Astrocyte (in vitro differentiated cells and primary cell): Measurements from ENCODE around the gene SPSB1. TPM values are rescaled to one million over a fixed set of nuclear protein-coding genes. Genes with fewer than 3 reads are reported as not detected.

Experiments
- DNase-seq: peaks from one replicate; pipeline ENCODE4 v3.0.0-alpha.2; 2010; ENCODE audit warnings: low read depth
- FAIRE-seq: peaks from 2 replicates; lab custom pipeline; 2011; peaks lifted over from hg19 to GRCh38; lab: Jason Lieb, UNC
- H2AFZ ChIP-seq: 2 replicates; pipeline ENCODE4 v1.6.0; 2012; ENCODE audit warnings: low read depth, low read length, inconsistent platforms
- H3K27ac ChIP-seq: 2 replicates; pipeline ENCODE4 v1.5.1; 2011; ENCODE audit warnings: low read depth, low read length, inconsistent platforms
- H3K27me3 ChIP-seq: 2 replicates; pipeline ENCODE4 v1.6.0; 2011; ENCODE audit warnings: low read length, inconsistent platforms; ENCODE audit not compliant: insufficient read depth
- H3K36me3 ChIP-seq: 2 replicates; pipeline ENCODE4 v1.5.1; 2011; ENCODE audit warnings: low read length, inconsistent platforms; ENCODE audit not compliant: insufficient read depth
- H3K4me1 ChIP-seq: 2 replicates; pipeline ENCODE4 v1.5.1; 2011; ENCODE audit warnings: low read length, inconsistent platforms; ENCODE audit not compliant: insufficient read depth
- H3K4me2 ChIP-seq: 2 replicates; pipeline ENCODE4 v1.6.0; 2012; ENCODE audit warnings: low read length, inconsistent platforms
- H3K4me3 ChIP-seq: 2 replicates; pipeline ENCODE4 v1.5.1; 2011; ENCODE audit warnings: low read depth, mild to moderate bottlenecking, low read length, inconsistent platforms; ENCODE audit not compliant: insufficient read depth
- H3K79me2 ChIP-seq: 2 replicates; pipeline ENCODE4 v1.6.0; 2012; ENCODE audit warnings: mild to moderate bottlenecking, low read length, inconsistent platforms; ENCODE audit not compliant: insufficient read depth
- H3K9ac ChIP-seq: 2 replicates; pipeline ENCODE4 v1.6.0; 2012; ENCODE audit warnings: mild to moderate bottlenecking, low read length, inconsistent platforms
- H3K9me3 ChIP-seq: 2 replicates; pipeline ENCODE4 v1.5.1; 2012; ENCODE audit warnings: low read depth, mild to moderate bottlenecking, low read length, inconsistent platforms; ENCODE audit not compliant: insufficient read depth
- H4K20me1 ChIP-seq: 2 replicates; pipeline ENCODE4 v1.6.0; 2012; ENCODE audit warnings: low read length, inconsistent platforms; ENCODE audit not compliant: insufficient read depth
- H3K27ac Mint-ChIP-seq: one replicate; pipeline ENCODE4 v1.8.0; 2021; ENCODE audit warnings: mild to moderate bottlenecking, mixed read lengths; ENCODE audit not compliant: unreplicated experiment
- H3K27me3 Mint-ChIP-seq: one replicate; pipeline ENCODE4 v1.8.0; 2021; ENCODE audit warnings: low read depth, mixed read lengths; ENCODE audit not compliant: unreplicated experiment
- H3K36me3 Mint-ChIP-seq: one replicate; pipeline ENCODE4 v1.8.0; 2021; ENCODE audit warnings: low read depth, mixed read lengths; ENCODE audit not compliant: unreplicated experiment
- H3K4me1 Mint-ChIP-seq: one replicate; pipeline ENCODE4 v1.8.0; 2021; ENCODE audit warnings: low read depth, mixed read lengths; ENCODE audit not compliant: unreplicated experiment
- H3K4me3 Mint-ChIP-seq: one replicate; pipeline ENCODE4 v1.8.0; 2021; ENCODE audit warnings: mild to moderate bottlenecking, moderate library complexity, mixed read lengths; ENCODE audit not compliant: unreplicated experiment
- H3K9me3 Mint-ChIP-seq: one replicate; pipeline ENCODE4 v1.8.0; 2021; ENCODE audit warnings: mild to moderate bottlenecking, mixed read lengths; ENCODE audit not compliant: unreplicated experiment
- CTCF ChIP-seq: IDR thresholded peaks from 2 replicates; pipeline ENCODE4 v1.5.1; 2011; ENCODE audit warnings: low read depth, mild to moderate bottlenecking, inconsistent platforms, low read length, moderate library complexity; ENCODE audit not compliant: insufficient read depth
- EZH2 ChIP-seq: IDR thresholded peaks from 2 replicates; pipeline ENCODE4 v1.6.1; 2012; ENCODE audit warnings: mild to moderate bottlenecking, low read length, inconsistent platforms; ENCODE audit not compliant: insufficient read depth
- total RNA-seq: library from RNA; stranded (reverse); gene quantifications from 2 replicates; pipeline ENCODE4 v1.2.1, GENCODE V29; 2021

SPSB1 gene
- total RNA-seq, 1 donor from 2014 or later: 53.5 TPM

GRCh38 chr1:9313576-9313975 lies 20.9 kb downstream of the SPSB1 start:
- Histone ChIP-seq H3K9me3 (no peaks in the 10 kb centered on the region), H3K4me3 (no peak overlapping the region), H2AFZ (no peak overlapping the region), H3K27ac (no peak overlapping the region), H3K4me2 (no peak overlapping the region), H3K36me3 (no peaks in the 10 kb centered on the region), H3K9ac (no peak overlapping the region), H4K20me1 (peaks cover 96% of the 10 kb centered on the region), H3K4me1 (peaks cover 41% of the 10 kb centered on the region), H3K79me2 (peaks cover 100% of the 10 kb centered on the region), H3K27me3 (no peaks in the 10 kb centered on the region)
- Mint-ChIP-seq H3K27me3 (no peaks in the 10 kb centered on the region), H3K36me3 (peaks cover 11% of the 10 kb centered on the region), H3K4me1 (peaks cover 33% of the 10 kb centered on the region), H3K4me3 (no peak overlapping the region), H3K27ac (peak overlapping the region; percentile 26), H3K9me3 (no peaks in the 10 kb centered on the region)
- FAIRE-seq: no peak
- TF ChIP-seq EZH2: no peak
- no peak for TF ChIP-seq CTCF
- DNase-seq: no peak

GRCh38 chr1:9314111-9314510 lies 21.4 kb downstream of the SPSB1 start:
- Histone ChIP-seq H3K27me3 (no peaks in the 10 kb centered on the region), H3K4me2 (no peak overlapping the region), H3K36me3 (no peaks in the 10 kb centered on the region), H3K4me3 (no peak overlapping the region), H3K4me1 (peaks cover 41% of the 10 kb centered on the region), H3K27ac (no peak overlapping the region), H3K79me2 (peaks cover 100% of the 10 kb centered on the region), H4K20me1 (peaks cover 96% of the 10 kb centered on the region), H3K9ac (no peak overlapping the region), H3K9me3 (no peaks in the 10 kb centered on the region), H2AFZ (no peak overlapping the region)
- FAIRE-seq (no peak), DNase-seq (no peak)
- peaks cover 11% of the 10 kb centered on the region for H3K36me3 Mint-ChIP-seq
- H3K9me3 Mint-ChIP-seq: no peaks in the 10 kb centered on the region
- H3K4me1 Mint-ChIP-seq: peaks cover 31% of the 10 kb centered on the region
- no peak overlapping the region for H3K27ac Mint-ChIP-seq
- H3K4me3 Mint-ChIP-seq: peak overlapping the region; percentile 6
- TF ChIP-seq EZH2: no peak
- TF ChIP-seq CTCF: no peak
- no peaks in the 10 kb centered on the region for H3K27me3 Mint-ChIP-seq

GRCh38 chr1:9314711-9315379 lies 22.2 kb downstream of the SPSB1 start:
- Histone ChIP-seq H3K9me3 (no peaks in the 10 kb centered on the region), H4K20me1 (peaks cover 96% of the 10 kb centered on the region), H2AFZ (no peak overlapping the region), H3K36me3 (no peaks in the 10 kb centered on the region), H3K4me1 (peaks cover 41% of the 10 kb centered on the region), H3K27me3 (no peaks in the 10 kb centered on the region), H3K79me2 (peaks cover 100% of the 10 kb centered on the region), H3K9ac (peak overlapping the region; percentile 66), H3K4me2 (peak overlapping the region; percentile 61), H3K4me3 (no peak overlapping the region), H3K27ac (peak overlapping the region; percentile 54)
- no peak for FAIRE-seq
- DNase-seq: no peak
- TF ChIP-seq CTCF: no peak
- no peak for TF ChIP-seq EZH2
- peaks cover 11% of the 10 kb centered on the region for H3K36me3 Mint-ChIP-seq
- H3K4me3 Mint-ChIP-seq: no peak overlapping the region
- H3K4me1 Mint-ChIP-seq: peaks cover 29% of the 10 kb centered on the region
- H3K9me3 Mint-ChIP-seq: no peaks in the 10 kb centered on the region
- H3K27ac Mint-ChIP-seq: no peak overlapping the region
- no peaks in the 10 kb centered on the region for H3K27me3 Mint-ChIP-seq
